ENCODE results near the gene CORO7.

DNA sequence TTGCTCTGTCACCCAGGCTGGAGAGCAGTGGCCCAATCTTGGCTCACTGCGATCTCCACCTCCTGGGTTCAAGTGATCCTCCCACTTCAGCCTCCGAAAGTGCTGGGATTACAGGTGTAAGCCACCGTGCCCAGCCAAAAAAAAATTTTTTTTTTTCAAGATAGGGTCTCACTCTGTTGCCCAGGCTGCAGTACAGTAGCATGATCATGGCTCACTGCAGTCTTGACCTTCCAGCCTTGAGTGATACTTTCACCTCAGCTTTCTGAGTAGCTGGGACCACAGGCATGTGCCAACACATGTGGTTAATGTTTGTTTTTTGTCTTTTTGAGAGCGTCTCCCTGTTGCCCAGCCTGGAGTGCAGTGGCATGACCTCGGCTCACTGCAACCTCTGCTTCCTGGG is 63.6 kb downstream of the CORO7 start:
- no peak for TF ChIP-seq POLR2AphosphoS5 (IDR thresholded peaks at IDR 0.05; ENCODE audit: borderline replicate concordance, low read depth, low read length)
- TF ChIP-seq EZH2 (IDR thresholded peaks at IDR 0.05), result no peak
- no peak for TF ChIP-seq FOXP2 (optimal IDR thresholded peaks at IDR 0.05; ENCODE audit: control extremely low read depth, extremely low read length, insufficient read depth)

All from SK-N-MC (cell line).